GM12874 (cell line): ENCODE measurements around the gene CALD1.

Experiments
- TF ChIP-seq, protein P1 (sequence below): IDR thresholded peaks from 2 replicates; pipeline ENCODE4 v1.5.1; 2011; ENCODE audit warnings: low read depth, mild to moderate bottlenecking, control low read depth, low read length, moderate library complexity; ENCODE audit not compliant: insufficient read depth

The CALD1 gene

DNA sequence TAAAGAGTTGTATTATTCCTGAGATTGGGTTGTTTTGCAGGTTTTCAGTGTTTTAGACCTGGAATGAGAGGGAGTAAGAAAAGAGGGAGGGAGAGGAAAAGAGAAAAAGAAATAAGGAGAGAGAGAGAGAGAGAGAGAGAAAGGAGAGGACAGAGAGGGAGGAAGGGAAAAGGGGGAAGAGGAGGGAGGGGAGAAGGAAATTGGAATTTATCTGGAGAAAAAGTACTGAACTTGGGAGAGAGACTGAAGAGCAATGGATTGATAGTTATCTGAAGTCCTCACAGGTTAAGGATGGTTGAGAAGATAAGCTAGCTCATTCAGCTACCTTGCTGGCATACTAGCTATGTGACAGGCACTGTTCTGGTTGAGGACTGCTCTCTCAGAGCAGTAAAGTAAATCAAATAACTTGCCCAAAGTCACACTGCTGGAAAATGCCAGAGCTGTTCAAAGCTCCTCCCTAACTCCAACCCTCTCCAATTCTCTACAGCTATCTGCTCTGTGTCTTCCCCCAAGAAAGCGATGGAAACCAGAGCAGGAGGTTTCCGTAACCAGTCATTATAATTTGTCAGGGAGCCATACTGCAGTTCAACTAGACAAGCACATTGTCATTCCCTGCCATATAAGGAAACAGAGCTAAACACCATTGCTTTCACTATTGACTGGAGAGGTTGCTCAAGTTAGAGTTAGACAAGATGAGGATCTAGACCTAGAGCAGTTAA, 10.7 kb downstream of the CALD1 start:
- TF ChIP-seq, protein P1, sequence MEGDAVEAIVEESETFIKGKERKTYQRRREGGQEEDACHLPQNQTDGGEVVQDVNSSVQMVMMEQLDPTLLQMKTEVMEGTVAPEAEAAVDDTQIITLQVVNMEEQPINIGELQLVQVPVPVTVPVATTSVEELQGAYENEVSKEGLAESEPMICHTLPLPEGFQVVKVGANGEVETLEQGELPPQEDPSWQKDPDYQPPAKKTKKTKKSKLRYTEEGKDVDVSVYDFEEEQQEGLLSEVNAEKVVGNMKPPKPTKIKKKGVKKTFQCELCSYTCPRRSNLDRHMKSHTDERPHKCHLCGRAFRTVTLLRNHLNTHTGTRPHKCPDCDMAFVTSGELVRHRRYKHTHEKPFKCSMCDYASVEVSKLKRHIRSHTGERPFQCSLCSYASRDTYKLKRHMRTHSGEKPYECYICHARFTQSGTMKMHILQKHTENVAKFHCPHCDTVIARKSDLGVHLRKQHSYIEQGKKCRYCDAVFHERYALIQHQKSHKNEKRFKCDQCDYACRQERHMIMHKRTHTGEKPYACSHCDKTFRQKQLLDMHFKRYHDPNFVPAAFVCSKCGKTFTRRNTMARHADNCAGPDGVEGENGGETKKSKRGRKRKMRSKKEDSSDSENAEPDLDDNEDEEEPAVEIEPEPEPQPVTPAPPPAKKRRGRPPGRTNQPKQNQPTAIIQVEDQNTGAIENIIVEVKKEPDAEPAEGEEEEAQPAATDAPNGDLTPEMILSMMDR: no peak

- TF ChIP-seq, protein P1: no peak
These were observed 13.5 kb downstream of the CALD1 start for GRCh38 chr7:134792968-134793367.

GRCh38 chr7:134795231-134795630, 15.8 kb downstream of the CALD1 start:
- TF ChIP-seq, protein P1: no peak

- TF ChIP-seq, protein P1: no peak
These were observed 18.7 kb downstream of the CALD1 start for GRCh38 chr7:134798155-134798554.

DNA sequence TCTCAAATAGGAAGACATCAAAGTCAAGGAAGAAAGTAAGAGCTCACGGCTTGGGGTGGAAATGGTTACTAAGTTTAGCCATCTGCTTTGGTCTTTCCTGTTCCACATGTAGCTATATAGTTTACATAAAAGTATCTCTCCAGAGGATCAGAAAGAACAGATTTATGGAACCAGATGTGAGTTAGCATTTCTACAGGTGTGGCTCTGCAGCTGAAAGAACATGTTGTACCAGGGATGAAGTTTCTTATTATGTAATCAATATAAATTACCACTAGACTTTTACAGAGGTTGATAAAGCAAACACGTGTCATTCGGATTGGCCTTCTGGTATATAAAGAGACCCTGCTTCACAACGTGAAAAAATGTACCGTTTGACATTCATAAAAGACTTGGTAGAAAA, 19.9 kb downstream of the CALD1 start:
- TF ChIP-seq, protein P1: no peak

DNA sequence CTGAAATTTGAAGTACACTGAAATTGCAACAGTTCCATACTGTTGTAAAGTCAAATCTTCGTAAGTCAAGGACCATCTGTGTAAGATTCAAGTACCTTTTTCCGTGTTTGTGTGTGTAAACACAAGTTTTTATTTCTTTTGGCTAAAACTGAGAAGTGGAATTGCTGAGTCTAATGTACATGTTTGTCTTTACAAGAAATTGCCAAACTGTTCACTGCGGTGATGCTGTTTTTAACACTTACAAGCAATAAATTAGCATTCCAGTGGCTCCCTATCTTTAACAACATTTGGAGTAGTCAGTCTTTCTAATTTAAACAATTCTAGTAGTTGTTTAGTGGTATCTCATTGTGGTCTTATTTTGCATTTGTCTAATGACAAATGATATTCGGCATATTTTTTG, 23.3 kb downstream of the CALD1 start:
- TF ChIP-seq, protein P1: no peak

DNA sequence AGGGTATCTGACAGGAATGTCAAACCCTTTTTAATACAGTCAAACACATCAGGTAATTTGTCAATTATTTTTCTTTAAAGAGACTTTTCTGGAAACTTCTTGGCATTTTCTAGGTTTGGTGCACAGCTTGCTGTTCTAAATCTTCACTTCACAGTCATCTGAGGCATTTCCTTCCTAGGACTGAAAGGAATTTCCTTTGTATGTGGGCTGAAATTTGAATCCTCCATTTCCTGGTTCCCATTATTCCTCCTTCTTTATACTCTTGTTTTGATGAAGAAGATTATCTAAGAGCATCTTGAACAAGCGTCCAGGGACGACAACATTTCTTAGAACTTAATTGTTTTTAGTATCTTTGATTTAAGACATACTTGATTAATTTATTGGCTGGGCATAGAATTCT, 24.9 kb downstream of the CALD1 start:
- TF ChIP-seq, protein P1: no peak
